ENCODE results near the gene KIF5C.

Gene KIF5C

GRCh38 chr2:149056541-149057255 is 181.7 kb downstream of the KIF5C start:
- no peak for DNase-seq

DNA sequence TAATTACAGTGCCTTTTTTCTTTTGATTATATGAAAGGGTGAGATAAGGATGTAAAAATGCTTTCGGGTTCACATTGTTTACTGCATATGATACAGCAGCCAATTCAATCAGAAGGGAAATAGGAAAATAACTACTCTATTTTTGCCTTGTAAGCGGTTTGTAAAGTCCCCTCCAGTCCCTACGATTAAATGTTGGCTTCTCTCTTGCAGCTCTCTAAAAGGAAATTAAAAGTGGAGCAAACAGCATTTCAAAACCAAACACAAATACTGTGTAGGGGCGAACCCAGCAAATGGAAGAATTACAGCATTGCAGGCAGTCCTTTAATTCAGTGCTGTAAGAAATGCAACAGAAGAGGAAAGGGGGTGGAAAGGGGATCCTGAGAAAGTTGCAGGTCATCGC is 182.4 kb downstream of the KIF5C start:
- no peak for DNase-seq

DNA sequence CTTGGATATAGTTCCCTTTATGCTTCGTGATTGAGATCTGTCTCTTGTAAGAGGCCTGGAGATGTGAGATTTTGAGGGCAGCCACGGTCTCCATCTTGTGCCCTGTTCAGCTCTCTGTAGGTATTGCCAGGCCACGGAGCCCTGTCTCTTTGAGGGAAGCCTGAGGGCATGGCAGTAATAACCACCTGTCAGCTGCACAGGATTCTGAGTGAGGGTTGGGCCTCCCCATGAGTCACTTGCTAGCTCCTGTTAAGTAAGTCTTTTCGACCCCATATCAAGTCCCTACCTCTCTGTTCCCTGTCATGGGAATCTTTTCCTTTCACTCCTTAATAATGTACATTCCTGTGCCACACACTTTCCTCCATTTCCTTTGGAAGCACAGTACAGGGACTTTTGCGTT is 183.9 kb downstream of the KIF5C start:
- DNase-seq = no peak

- no peak for DNase-seq
These were observed 184.8 kb downstream of the KIF5C start for GRCh38 chr2:149059822-149060221.

GRCh38 chr2:149061133-149061745 is 186.2 kb downstream of the KIF5C start:
- DNase-seq = no peak

DNA sequence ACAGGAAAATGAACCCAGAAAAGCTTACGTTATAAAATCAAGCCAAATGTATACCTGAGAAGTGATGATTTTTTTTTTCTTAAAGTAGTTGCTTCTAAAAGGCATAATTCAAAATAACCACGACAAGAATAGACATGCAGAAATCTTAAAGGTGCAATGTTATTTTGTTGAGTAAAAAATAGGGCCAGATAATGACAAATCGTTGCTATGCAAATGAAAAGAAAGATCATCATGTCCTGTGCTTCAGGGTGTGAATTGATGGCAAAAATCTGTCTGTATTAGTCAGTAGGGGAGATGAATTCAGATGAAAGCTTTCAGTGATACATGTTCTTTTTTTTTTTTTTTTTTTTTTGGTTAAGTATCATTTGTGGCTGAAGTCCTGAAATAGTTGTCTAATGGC is 187.5 kb downstream of the KIF5C start:
- no peak for DNase-seq

DNA sequence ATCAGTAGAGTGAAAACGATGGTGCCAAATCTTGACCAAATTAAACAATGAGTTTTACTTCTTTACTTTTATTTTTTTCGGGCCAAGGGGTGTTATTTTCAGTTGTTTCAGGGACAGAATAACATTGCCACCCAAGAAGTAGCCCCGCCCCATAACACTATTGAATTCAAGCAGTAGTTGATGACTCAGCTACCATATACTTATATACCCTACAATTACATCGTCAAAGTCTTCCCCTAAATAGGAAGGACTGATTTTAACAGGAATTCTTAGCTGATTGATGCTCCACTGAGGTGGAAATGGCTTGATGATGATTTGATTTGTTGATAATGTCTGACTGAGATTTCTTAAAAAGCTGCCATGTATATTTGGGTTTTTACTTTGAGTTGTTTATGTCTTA is 188.2 kb downstream of the KIF5C start:
- no peak for DNase-seq

- DNase-seq = no peak
These were observed 189.4 kb downstream of the KIF5C start for GRCh38 chr2:149064365-149064841.

GRCh38 chr2:149064856-149065630 is 190.0 kb downstream of the KIF5C start:
- DNase-seq = no peak

- no peak for DNase-seq
These were observed 193.4 kb downstream of the KIF5C start for GRCh38 chr2:149068225-149068995.

DNA sequence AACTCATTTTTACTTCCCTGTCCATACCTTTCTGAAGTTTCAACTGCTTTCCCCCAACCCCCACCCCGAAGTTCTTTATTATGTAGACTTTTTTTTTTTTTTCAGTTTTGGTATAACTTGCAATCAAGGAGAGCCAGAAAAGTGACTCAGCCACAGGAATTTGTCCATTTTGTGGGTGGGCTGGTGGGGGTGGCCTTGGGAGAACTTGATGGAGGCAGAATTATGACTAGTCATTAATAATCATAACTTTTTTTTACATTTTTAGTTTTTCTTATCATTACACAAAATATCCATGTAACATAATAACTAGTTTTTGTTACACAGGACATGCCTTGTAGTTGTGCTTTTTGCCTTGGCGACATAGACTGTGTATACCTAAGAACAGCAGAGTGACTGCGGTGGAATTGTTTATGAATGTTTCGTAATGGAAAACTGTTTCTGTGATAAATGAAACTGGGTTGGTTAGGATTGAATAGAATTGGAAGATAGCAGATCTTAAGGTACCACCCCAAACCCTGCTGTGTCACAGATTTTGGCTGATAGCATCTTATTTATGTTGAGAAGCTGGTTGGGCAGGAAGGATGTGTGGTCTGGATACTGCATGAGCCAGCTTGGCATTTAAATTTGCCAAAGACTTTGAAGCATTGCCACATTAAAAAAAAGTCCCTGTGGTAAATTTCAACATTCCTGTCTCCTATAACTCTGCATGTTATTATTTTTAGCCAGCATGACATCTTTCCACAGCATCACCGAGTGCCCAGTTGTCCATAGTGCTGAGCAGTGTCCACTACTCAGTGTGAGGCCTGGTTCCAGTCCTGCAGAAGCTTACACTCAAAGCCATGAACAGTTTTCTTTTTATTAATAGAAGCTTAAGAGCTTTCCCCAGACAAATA is 194.2 kb downstream of the KIF5C start:
- no peak for DNase-seq

DNA sequence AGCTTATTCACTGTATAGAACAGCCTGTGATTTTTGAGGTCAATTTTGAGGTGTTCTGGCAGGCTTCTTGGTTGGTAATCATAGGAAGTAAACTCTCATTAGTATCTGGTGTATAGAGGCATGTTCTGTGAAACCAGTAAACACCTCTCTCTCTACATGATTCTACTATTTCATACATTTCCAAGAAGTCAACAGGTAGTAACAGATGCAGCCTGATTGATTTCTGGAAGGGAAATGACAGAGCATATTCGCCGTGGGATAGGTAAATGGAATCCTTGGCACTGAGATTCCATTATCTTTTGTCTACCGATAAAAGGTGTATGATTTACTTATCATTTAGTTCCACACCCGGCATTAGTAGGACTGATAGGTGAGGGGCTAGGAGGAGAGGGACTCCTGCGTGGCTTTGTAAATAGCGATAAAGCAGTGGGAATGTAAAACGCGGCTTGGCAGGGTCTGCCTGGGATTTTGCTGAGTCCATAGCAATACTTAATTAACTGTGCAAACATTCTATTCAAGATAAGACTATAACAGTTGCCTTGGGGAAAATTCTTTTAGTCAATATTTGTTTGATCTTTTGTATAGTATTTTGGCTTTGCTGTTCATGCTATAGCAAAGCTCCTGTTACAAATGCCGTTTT is 195.8 kb downstream of the KIF5C start:
- DNase-seq = no peak

DNA sequence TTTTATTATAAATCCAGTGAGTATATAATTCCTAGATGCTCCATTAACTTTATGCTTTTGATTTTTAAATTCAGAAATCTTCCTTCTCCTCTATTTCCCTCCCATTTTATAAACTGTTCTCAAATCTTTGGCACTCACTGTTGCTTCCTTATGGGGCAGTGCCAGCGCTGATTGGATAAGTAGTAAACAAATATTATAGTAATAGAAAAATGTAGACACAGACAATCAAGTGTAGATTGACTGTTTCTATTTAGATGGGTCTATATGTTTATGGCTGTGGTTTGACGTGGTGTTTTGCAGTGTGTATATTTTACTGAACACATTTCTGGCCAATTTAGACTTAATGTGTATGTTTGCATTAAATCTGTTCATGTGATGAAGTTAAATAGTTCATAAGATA is 200.1 kb downstream of the KIF5C start:
- no peak for DNase-seq

GRCh38 chr2:149075853-149076252 is 200.8 kb downstream of the KIF5C start:
- DNase-seq = no peak
